CD4-positive, alpha-beta T cell (primary cell): Measurements from ENCODE around the gene RERE. TPM values are rescaled to one million over a fixed set of nuclear protein-coding genes. Genes with fewer than 3 reads are reported as not detected.
A peak's percentile ranks its signal among the peaks of the same experiment; 100 is the strongest.
"Not testable (repeated sequence)": the region's sequence is repeated elsewhere in the genome, so short reads cannot be mapped to it uniquely, and the experiment has no call there.

Source experiments
- ATAC-seq: fragments of 200-7000 bp; cut with Tn5 transposase; one replicate; pipeline ENCODE4 v1.10.0; 2022; ENCODE audit warnings: mild to moderate bottlenecking; ENCODE audit not compliant: poor library complexity
- CTCF ChIA-PET: fragments of 350-600 bp; sonication (Branson Sonifier 250); formaldehyde crosslinking; loops from one replicate; lab custom pipeline; 2021; ENCODE audit warnings: antibody characterized with exemption, inconsistent platforms; lab: Charles Lee
- POLR2A ChIA-PET: fragments of 350-600 bp; sonication (Branson Sonifier 250); formaldehyde crosslinking; loops from one replicate; lab custom pipeline; 2021; ENCODE audit warnings: antibody characterized with exemption, inconsistent platforms; lab: Charles Lee
- DNase-seq, 14 experiments: peaks; one replicate each; pipeline ENCODE4 v3.0.0-alpha.2; 2013 to 2020; ENCODE audit warnings: mixed read lengths in 2 of 14
- H3K27ac ChIP-seq, 2 donors: one replicate each; pipeline versions ENCODE4 v1.5.1 to v1.7.0; 2013; ENCODE audit warnings: low read length in 2 of 2, low read depth in 1 of 2, mild to moderate bottlenecking in 1 of 2
- H3K27me3 ChIP-seq, 2 experiments: 1 replicate in 1 of 2; 2 replicates in 1 of 2; pipeline versions ENCODE4 v1.6.1 to v1.7.0; 2013; ENCODE audit warnings: low read length in 2 of 2, control low read depth in 1 of 2, mild to moderate bottlenecking in 1 of 2, moderate library complexity in 1 of 2; ENCODE audit not compliant: insufficient read depth in 2 of 2, control insufficient read depth in 1 of 2
- H3K36me3 ChIP-seq: one replicate; pipeline ENCODE4 v1.6.1; 2013; ENCODE audit warnings: low read length, control low read depth; ENCODE audit not compliant: insufficient read depth
- H3K4me1 ChIP-seq: one replicate; pipeline ENCODE4 v1.6.1; 2013; ENCODE audit warnings: low read length, control low read depth; ENCODE audit not compliant: insufficient read depth
- H3K4me3 ChIP-seq: one replicate; pipeline ENCODE4 v1.5.1; 2013; ENCODE audit warnings: mild to moderate bottlenecking, low read length, moderate library complexity
- H3K9me3 ChIP-seq, 2 experiments: 1 replicate in 1 of 2; 2 replicates in 1 of 2; pipeline versions ENCODE4 v1.6.1 to v1.7.0; 2013; ENCODE audit warnings: low read length in 2 of 2, mild to moderate bottlenecking in 2 of 2, control low read depth in 1 of 2, moderate library complexity in 1 of 2; ENCODE audit not compliant: control insufficient read depth in 1 of 2, insufficient read depth in 1 of 2
- H3K27ac Mint-ChIP-seq: one replicate; pipeline ENCODE4 v1.8.0; 2020; ENCODE audit warnings: mixed read lengths
- H3K27me3 Mint-ChIP-seq: one replicate; pipeline ENCODE4 v1.8.0; 2021; ENCODE audit warnings: mixed read lengths
- H3K36me3 Mint-ChIP-seq: one replicate; pipeline ENCODE4 v1.8.0; 2021; ENCODE audit warnings: low read depth, mixed read lengths
- H3K4me1 Mint-ChIP-seq: one replicate; pipeline ENCODE4 v1.8.0; 2021; ENCODE audit warnings: low read depth, mixed read lengths
- H3K4me3 Mint-ChIP-seq: one replicate; pipeline ENCODE4 v1.8.0; 2020; ENCODE audit warnings: mild to moderate bottlenecking, mixed read lengths
- H3K9me3 Mint-ChIP-seq: one replicate; pipeline ENCODE4 v1.8.0; 2020; ENCODE audit warnings: mixed read lengths
- CTCF ChIP-seq: fragments of 200-600 bp; IDR thresholded peaks from one replicate; pipeline ENCODE4 v1.8.0; 2022; ENCODE audit warnings: antibody characterized with exemption, mild to moderate bottlenecking
- intact Hi-C, 2 experiments: fragments of 100-400 bp; cut with DNase I in 1 of 2; cut with micrococcal nuclease in 1 of 2; formaldehyde crosslinking; loops; one replicate each; pipeline versions ENCODE4 v1.15.1 to v1.9.0; 2023 to 2025; cut with DNase I, micrococcal nuclease
- total RNA-seq, 174 experiments: library from RNA in 2 of 174; stranded (reverse) in 2 of 174; gene quantifications; one replicate each; pipeline ENCODE4 v1.2.3 and lab custom pipeline; 2021 to 2026

Gene RERE
- total RNA-seq, 2 experiments from 2014 or later = 78.4 to 84.0 TPM

GRCh38 chr1:8382051-8382505 is 435.4 kb downstream of the RERE start:
- H3K36me3 Mint-ChIP-seq = peaks cover 59% of the 10 kb centered on the region
- H3K4me1 ChIP-seq = peaks cover 71% of the 10 kb centered on the region
- H3K9me3 ChIP-seq = no peaks in the 10 kb centered on the region
- H3K27me3 Mint-ChIP-seq = no peaks in the 10 kb centered on the region
- DNase-seq (no peak), ATAC-seq (no peak)
- no peak for TF ChIP-seq CTCF
- H3K4me3 Mint-ChIP-seq = peak overlapping the region; percentile 87
- H3K9me3 Mint-ChIP-seq = no peaks in the 10 kb centered on the region
- intact Hi-C loops = loop anchor here in 1 of 2 experiments (5.0 kb wide), 1 partner anchor 40 kb away; no protein-coding TSS in a partner anchor
- peaks cover 91% of the 10 kb centered on the region for H3K4me1 Mint-ChIP-seq
- CTCF ChIA-PET = interaction anchor here (1.0 kb wide), 1 partner anchor 27 kb away, joined by 3 read pairs; no protein-coding TSS in a partner anchor
- no peaks in the 10 kb centered on the region for H3K27me3 ChIP-seq
- POLR2A ChIA-PET = interaction anchor here (1.1 kb wide), 1 partner anchor 143 kb away, joined by 3 read pairs; no protein-coding TSS in a partner anchor
- peak overlapping the region; percentile 98 for H3K27ac Mint-ChIP-seq
- peak overlapping the region in 1 of 2 donors; percentile 62 for H3K27ac ChIP-seq
- H3K36me3 ChIP-seq = peaks cover 34% of the 10 kb centered on the region
- H3K4me3 ChIP-seq = no peak overlapping the region

- H3K27ac Mint-ChIP-seq = peak overlapping the region; percentile 98
These were observed 435.8 kb downstream of the RERE start for GRCh38 chr1:8381618-8382017.

GRCh38 chr1:8380310-8380709 is 437.1 kb downstream of the RERE start:
- H3K9me3 Mint-ChIP-seq, ATAC-seq, POLR2A ChIA-PET, H3K4me3 ChIP-seq, H3K9me3 ChIP-seq, H3K27me3 ChIP-seq, H3K27me3 Mint-ChIP-seq, H3K27ac ChIP-seq, H3K4me3 Mint-ChIP-seq, CTCF ChIA-PET, DNase-seq: not testable (repeated sequence)
- Mint-ChIP-seq H3K27ac (peak overlapping the region; percentile 53), H3K36me3 (peaks cover 56% of the 10 kb centered on the region), H3K4me1 (peaks cover 88% of the 10 kb centered on the region)
- Histone ChIP-seq H3K4me1 (peaks cover 74% of the 10 kb centered on the region), H3K36me3 (peaks cover 41% of the 10 kb centered on the region)
- intact Hi-C loops = loop anchor here in 1 of 2 experiments (5.0 kb wide), 1 partner anchor 42 kb away; no protein-coding TSS in a partner anchor

More at GRCh38 chr1:8381618-8382017, 435.8 kb downstream of the RERE start:
- Mint-ChIP-seq H3K27me3 (no peaks in the 10 kb centered on the region), H3K4me1 (peaks cover 88% of the 10 kb centered on the region), H3K4me3 (peak overlapping the region; percentile 87), H3K36me3 (peaks cover 55% of the 10 kb centered on the region), H3K9me3 (no peaks in the 10 kb centered on the region)
- CTCF ChIA-PET = interaction anchor here (1.0 kb wide), 1 partner anchor 27 kb away, joined by 3 read pairs; no protein-coding TSS in a partner anchor
- no peak for TF ChIP-seq CTCF
- Histone ChIP-seq H3K4me1 (peaks cover 73% of the 10 kb centered on the region), H3K27ac (no peak overlapping the region), H3K9me3 (no peaks in the 10 kb centered on the region), H3K4me3 (no peak overlapping the region), H3K27me3 (no peaks in the 10 kb centered on the region), H3K36me3 (peaks cover 34% of the 10 kb centered on the region)
- ATAC-seq (no peak), DNase-seq (no peak)
- POLR2A ChIA-PET = interaction anchor here (1.1 kb wide), 1 partner anchor 144 kb away, joined by 3 read pairs; no protein-coding TSS in a partner anchor
- intact Hi-C loops = loop anchor here in 1 of 2 experiments (5.0 kb wide), 1 partner anchor 41 kb away; no protein-coding TSS in a partner anchor
